ENCODE results near the gene ZNF215. TPM values are rescaled to one million over a fixed set of nuclear protein-coding genes. Genes with fewer than 3 reads are reported as not detected.
"Not testable (repeated sequence)": the region's sequence is repeated elsewhere in the genome, so short reads cannot be mapped to it uniquely, and the experiment has no call there.

Gene ZNF215
- polyA plus RNA-seq, 1 experiment = 4.1 TPM

GRCh38 chr11:6900327-6900999 lies 25.8 kb upstream of the ZNF215 start:
- no peak for TF ChIP-seq CTCF (IDR thresholded peaks at IDR 0.05; ENCODE audit: low read depth, low read length)
- no peaks in the 10 kb centered on the region for H3K27me3 ChIP-seq (ENCODE audit: control insufficient read depth, insufficient read depth, low read length)
- POLR2A ChIA-PET = no interaction called here
- H3K4me3 ChIP-seq (ENCODE audit: low read depth, low read length) = no peak overlapping the region
- DNase-seq (ENCODE audit: low read depth, low spot score) = no peak
- CTCF ChIA-PET = no interaction called here
- H3K27ac ChIP-seq (ENCODE audit: low read depth, low read length) = no peak overlapping the region
- H3K9me3 ChIP-seq (ENCODE audit: control insufficient read depth, insufficient read depth, low read length) = peaks cover 4% of the 10 kb centered on the region; the same call in 1 of the 2 replicates

GRCh38 chr11:6904804-6905203 lies 21.4 kb upstream of the ZNF215 start:
- H3K9me3 ChIP-seq (ENCODE audit: control insufficient read depth, insufficient read depth, low read length); POLR2A ChIA-PET; H3K27ac ChIP-seq (ENCODE audit: low read depth, low read length); CTCF ChIA-PET; H3K27me3 ChIP-seq (ENCODE audit: control insufficient read depth, insufficient read depth, low read length); H3K4me3 ChIP-seq (ENCODE audit: low read depth, low read length); DNase-seq (ENCODE audit: low read depth, low spot score): not testable (repeated sequence)

GRCh38 chr11:6911378-6911777 lies 14.8 kb upstream of the ZNF215 start:
- CTCF ChIA-PET = no interaction called here
- POLR2A ChIA-PET = no interaction called here

GRCh38 chr11:6911948-6912347 lies 14.3 kb upstream of the ZNF215 start:
- Histone ChIP-seq H3K27me3 (ENCODE audit: control insufficient read depth, insufficient read depth, low read length) (no peaks in the 10 kb centered on the region), H3K9me3 (ENCODE audit: control insufficient read depth, insufficient read depth, low read length) (no peaks in the 10 kb centered on the region), H3K4me3 (ENCODE audit: low read depth, low read length) (no peak overlapping the region), H3K27ac (ENCODE audit: low read depth, low read length) (no peak overlapping the region)
- TF ChIP-seq CTCF (IDR thresholded peaks at IDR 0.05; ENCODE audit: low read depth, low read length) = no peak
- no peak for DNase-seq (ENCODE audit: low read depth, low spot score)
- ChIA-PET CTCF (no interaction called here), POLR2A (no interaction called here)

More at GRCh38 chr11:6911378-6911777, 14.8 kb upstream of the ZNF215 start:
- no peaks in the 10 kb centered on the region for H3K9me3 ChIP-seq (ENCODE audit: control insufficient read depth, insufficient read depth, low read length)
- no peak for TF ChIP-seq CTCF (IDR thresholded peaks at IDR 0.05; ENCODE audit: low read depth, low read length)
- no peak for DNase-seq (ENCODE audit: low read depth, low spot score)
- H3K27ac ChIP-seq (ENCODE audit: low read depth, low read length) = no peak overlapping the region
- H3K27me3 ChIP-seq (ENCODE audit: control insufficient read depth, insufficient read depth, low read length) = no peaks in the 10 kb centered on the region
- H3K4me3 ChIP-seq (ENCODE audit: low read depth, low read length) = no peak overlapping the region

DNA sequence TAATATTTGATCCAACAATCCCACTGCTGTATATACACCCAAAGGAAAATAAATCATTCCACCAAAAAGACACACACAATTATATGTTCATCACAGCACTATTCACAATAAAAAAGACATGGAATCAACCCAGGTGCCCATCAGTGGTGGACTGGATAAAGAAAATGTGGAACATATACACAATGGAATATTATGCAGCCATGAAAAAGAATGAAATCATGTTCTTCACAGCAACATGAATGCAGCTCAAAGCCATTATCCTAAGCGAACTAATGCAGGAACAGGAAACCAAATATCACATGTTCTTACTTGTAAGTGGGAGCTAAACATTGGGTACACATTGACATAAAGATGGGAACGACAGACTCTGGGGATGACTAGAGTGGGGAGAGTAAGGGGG lies 6.5 kb upstream of the ZNF215 start:
- H3K9me3 ChIP-seq (ENCODE audit: control insufficient read depth, insufficient read depth, low read length) = no peaks in the 10 kb centered on the region
- ChIA-PET POLR2A (no interaction called here), CTCF (no interaction called here)
- H3K4me3 ChIP-seq (ENCODE audit: low read depth, low read length) = no peak overlapping the region
- TF ChIP-seq CTCF (IDR thresholded peaks at IDR 0.05; ENCODE audit: low read depth, low read length) = no peak
- no peak for DNase-seq (ENCODE audit: low read depth, low spot score)
- no peak overlapping the region for H3K27ac ChIP-seq (ENCODE audit: low read depth, low read length)
- H3K27me3 ChIP-seq (ENCODE audit: control insufficient read depth, insufficient read depth, low read length) = no peaks in the 10 kb centered on the region

Measured in AG04450 (cell line).